ENCODE measurements around the gene TECR. TPM values are rescaled to one million over a fixed set of nuclear protein-coding genes. Genes with fewer than 3 reads are reported as not detected.

TECR gene
- total RNA-seq, 1 experiment from 2014 or later = 164 TPM

DNA sequence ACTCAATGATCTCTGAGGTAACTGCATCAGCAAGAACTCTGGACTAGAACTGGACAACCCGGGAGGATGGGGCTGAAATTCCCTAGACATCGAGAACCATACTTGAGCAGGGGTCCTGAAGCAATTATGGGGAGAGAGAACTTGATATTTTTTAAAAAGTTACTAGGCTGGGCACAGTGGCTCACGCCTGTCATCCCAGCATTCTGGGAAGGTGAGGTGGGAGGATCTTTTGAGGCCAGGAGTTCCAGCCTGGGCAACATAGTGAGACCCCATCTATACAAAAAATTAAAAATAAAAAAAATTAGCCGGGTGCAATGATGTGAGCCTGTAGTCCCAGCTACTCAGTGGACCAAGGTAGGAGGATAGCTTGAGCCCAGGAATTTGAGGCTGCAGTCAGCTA is 8.9 kb upstream of the TECR start:
- Histone ChIP-seq H3K79me2 (ENCODE audit: insufficient read depth, low read length) (peaks cover 14% of the 10 kb centered on the region; the same call in 1 of the 2 replicates), H3K27me3 (ENCODE audit: insufficient read depth, low read length) (no peaks in the 10 kb centered on the region), H3K9ac (ENCODE audit: extremely low read depth, insufficient read length, low read length) (no peak overlapping the region), H2AK5ac (ENCODE audit: insufficient read length, low read length) (no peak overlapping the region), H3K4me2 (ENCODE audit: insufficient read depth, insufficient read length, low read length) (no peak overlapping the region), H3K18ac (ENCODE audit: insufficient read length, low read depth, low read length) (no peak overlapping the region), H3K9me3 (ENCODE audit: control insufficient read depth, low read depth, low read length) (no peaks in the 10 kb centered on the region), H3K56ac (ENCODE audit: insufficient read length, low read depth, low read length) (no peak overlapping the region), H3T11ph (ENCODE audit: low read length) (no peak overlapping the region), H4K5ac (ENCODE audit: insufficient read length, low read depth, low read length) (no peak overlapping the region), H3K27ac (ENCODE audit: insufficient read length, low read depth, low read length) (no peak overlapping the region), H2BK12ac (ENCODE audit: insufficient read length, low read depth, low read length) (no peak overlapping the region), H2AFZ (ENCODE audit: low read length) (no peak overlapping the region), H3K23ac (ENCODE audit: insufficient read length, low read depth, low read length) (no peak overlapping the region), H2BK5ac (ENCODE audit: insufficient read length, low read length) (no peak overlapping the region), H4K20me1 (ENCODE audit: control insufficient read depth, insufficient read depth, insufficient read length) (no peaks in the 10 kb centered on the region), H2BK120ac (ENCODE audit: low read depth, low read length, poor library complexity, severe bottlenecking) (no peak overlapping the region), H3K4me1 (ENCODE audit: insufficient read depth, low read length) (no peaks in the 10 kb centered on the region), H2BK20ac (ENCODE audit: low read depth, low read length, poor library complexity, severe bottlenecking) (no peak overlapping the region), H3K4ac (ENCODE audit: low read depth, low read length) (no peak overlapping the region), H3K14ac (ENCODE audit: insufficient read depth, low read length) (no peak overlapping the region), H2BK15ac (ENCODE audit: low read depth, low read length) (no peak overlapping the region), H3K23me2 (ENCODE audit: insufficient read length, low read depth, low read length, poor library complexity, severe bottlenecking) (peaks cover 9% of the 10 kb centered on the region), H3K79me1 (ENCODE audit: insufficient read depth, low read depth, low read length, poor library complexity, severe bottlenecking) (peaks cover 9% of the 10 kb centered on the region), H4K8ac (replicated peaks; ENCODE audit: insufficient read length, low read depth, low read length) (no peak overlapping the region), H4K91ac (ENCODE audit: insufficient read length, low read depth, low read length) (no peak overlapping the region)
- no peaks in the 10 kb centered on the region for H3K9me3 Mint-ChIP-seq
- H3K27me3 Mint-ChIP-seq (ENCODE audit: low read depth) = no peaks in the 10 kb centered on the region; the same call in 1 of the 2 replicates
- H3K4me1 Mint-ChIP-seq = peaks cover 26 to 30% of the 10 kb centered on the region in 2 experiments
- DNase-seq = no peak
- WGBS (ENCODE audit: extremely low coverage, insufficient read length, low lambda C conversion rate) = no CpG with 5 or more reads among the region's 4 CpGs
- H3K36me3 Mint-ChIP-seq (ENCODE audit: insufficient read depth in 1 of 3, low read depth in 3 of 3) = peaks cover 16 to 18% (median 16%) of the 10 kb centered on the region in 3 experiments; a peak in 6 of 7 replicates
- H3K27ac Mint-ChIP-seq = no peak overlapping the region
- H3K4me3 Mint-ChIP-seq = no peak overlapping the region
- TF ChIP-seq, protein P1, sequence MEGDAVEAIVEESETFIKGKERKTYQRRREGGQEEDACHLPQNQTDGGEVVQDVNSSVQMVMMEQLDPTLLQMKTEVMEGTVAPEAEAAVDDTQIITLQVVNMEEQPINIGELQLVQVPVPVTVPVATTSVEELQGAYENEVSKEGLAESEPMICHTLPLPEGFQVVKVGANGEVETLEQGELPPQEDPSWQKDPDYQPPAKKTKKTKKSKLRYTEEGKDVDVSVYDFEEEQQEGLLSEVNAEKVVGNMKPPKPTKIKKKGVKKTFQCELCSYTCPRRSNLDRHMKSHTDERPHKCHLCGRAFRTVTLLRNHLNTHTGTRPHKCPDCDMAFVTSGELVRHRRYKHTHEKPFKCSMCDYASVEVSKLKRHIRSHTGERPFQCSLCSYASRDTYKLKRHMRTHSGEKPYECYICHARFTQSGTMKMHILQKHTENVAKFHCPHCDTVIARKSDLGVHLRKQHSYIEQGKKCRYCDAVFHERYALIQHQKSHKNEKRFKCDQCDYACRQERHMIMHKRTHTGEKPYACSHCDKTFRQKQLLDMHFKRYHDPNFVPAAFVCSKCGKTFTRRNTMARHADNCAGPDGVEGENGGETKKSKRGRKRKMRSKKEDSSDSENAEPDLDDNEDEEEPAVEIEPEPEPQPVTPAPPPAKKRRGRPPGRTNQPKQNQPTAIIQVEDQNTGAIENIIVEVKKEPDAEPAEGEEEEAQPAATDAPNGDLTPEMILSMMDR (conservative IDR thresholded peaks at IDR 0.05) = no peak

All from H9 (cell line).